DOHH2 (cell line): ENCODE measurements around the gene MORC2.

Experiments used
- CTCF ChIP-seq: fragments of 200-600 bp; sonication (generic); IDR thresholded peaks from one replicate; pipeline ENCODE4 v1.5.1; 2014; ENCODE audit warnings: antibody characterized with exemption, mild to moderate bottlenecking, low read depth, low read length; ENCODE audit not compliant: poor library complexity, severe bottlenecking
- EZH2phosphoT487 ChIP-seq: fragments of 200-600 bp; sonication (generic); IDR thresholded peaks from 2 replicates; pipeline ENCODE4 v1.6.1; 2017; ENCODE audit warnings: borderline replicate concordance, mild to moderate bottlenecking, antibody characterized with exemption, low read length, moderate library complexity, mixed read lengths

- TF ChIP-seq CTCF, result no peak
- TF ChIP-seq EZH2phosphoT487, result no peak
Measured at GRCh38 chr22:30990690-30991089, 22.1 kb upstream of the MORC2 start.
